MCF 10A (cell line): Measurements from ENCODE around the gene SSR2. TPM values are rescaled to one million over a fixed set of nuclear protein-coding genes. Genes with fewer than 3 reads are reported as not detected.

ENCODE experiments used
- BruUV-seq: library from RNA; stranded (reverse); fragments of 400-500 nt; replicated peaks from 2 replicates; lab custom pipeline; 2021; lab: Mats Ljungman, UMichigan
- CTCF ChIA-PET: fragments of 300-600 bp; sonication (Branson Sonifier 250); formaldehyde crosslinking; extraction: SDS; loops from one replicate; lab custom pipeline; 2021; ENCODE audit warnings: antibody characterized with exemption, inconsistent platforms; lab: Yijun Ruan, JAX
- POLR2A ChIA-PET: fragments of 300-600, 350-650 bp; sonication (Branson Sonifier 250); formaldehyde crosslinking; extraction: SDS; loops from one replicate; lab custom pipeline; 2020; ENCODE audit warnings: antibody characterized with exemption, inconsistent platforms; lab: Yijun Ruan, JAX
- DNase-seq: peaks from one replicate; pipeline ENCODE4 v3.0.0-alpha.2; 2018; ENCODE audit not compliant: unreplicated experiment
- H3K27ac Mint-ChIP-seq: one replicate; pipeline ENCODE4 v1.8.0; 2022; ENCODE audit warnings: mild to moderate bottlenecking, low read depth, mixed read lengths; ENCODE audit not compliant: unreplicated experiment
- H3K27me3 Mint-ChIP-seq: one replicate; pipeline ENCODE4 v1.8.0; 2022; ENCODE audit warnings: mixed read lengths; ENCODE audit not compliant: insufficient read depth, unreplicated experiment
- H3K36me3 Mint-ChIP-seq: one replicate; pipeline ENCODE4 v1.8.0; 2022; ENCODE audit warnings: mild to moderate bottlenecking, moderate library complexity, mixed read lengths; ENCODE audit not compliant: insufficient read depth, unreplicated experiment
- H3K4me1 Mint-ChIP-seq: one replicate; pipeline ENCODE4 v1.8.0; 2022; ENCODE audit warnings: mixed read lengths; ENCODE audit not compliant: insufficient read depth, unreplicated experiment
- H3K4me3 Mint-ChIP-seq: one replicate; pipeline ENCODE4 v1.8.0; 2022; ENCODE audit warnings: mild to moderate bottlenecking, moderate library complexity, mixed read lengths; ENCODE audit not compliant: unreplicated experiment
- H3K9me3 Mint-ChIP-seq: one replicate; pipeline ENCODE4 v1.8.0; 2022; ENCODE audit warnings: mixed read lengths; ENCODE audit not compliant: unreplicated experiment
- intact Hi-C: fragments of 100-400 bp; cut with micrococcal nuclease; formaldehyde crosslinking; loops from 2 replicates; pipeline ENCODE4 v1.14.1; 2022
- total RNA-seq: library from RNA; stranded (reverse); gene quantifications from 2 replicates; pipeline ENCODE4 v1.2.3, GENCODE V29; 2022
- TF ChIP-seq, protein P1 (sequence below): fragments of 200-600 bp; IDR thresholded peaks from one replicate; pipeline ENCODE4 v1.8.0; 2022; ENCODE audit warnings: antibody characterized with exemption, mild to moderate bottlenecking; ENCODE audit not compliant: unreplicated experiment

SSR2 gene
- total RNA-seq, 1 experiment from 2014 or later, result 477 TPM

GRCh38 chr1:155978325-155978972 lies 42.3 kb downstream of the SSR2 start, which contains the start of gene ARHGEF2:
TSS of gene ARHGEF2 (minus strand) at chr1:155978547. CDS start at chr1:155978427, 120 bp downstream.
- TF ChIP-seq, protein P1, sequence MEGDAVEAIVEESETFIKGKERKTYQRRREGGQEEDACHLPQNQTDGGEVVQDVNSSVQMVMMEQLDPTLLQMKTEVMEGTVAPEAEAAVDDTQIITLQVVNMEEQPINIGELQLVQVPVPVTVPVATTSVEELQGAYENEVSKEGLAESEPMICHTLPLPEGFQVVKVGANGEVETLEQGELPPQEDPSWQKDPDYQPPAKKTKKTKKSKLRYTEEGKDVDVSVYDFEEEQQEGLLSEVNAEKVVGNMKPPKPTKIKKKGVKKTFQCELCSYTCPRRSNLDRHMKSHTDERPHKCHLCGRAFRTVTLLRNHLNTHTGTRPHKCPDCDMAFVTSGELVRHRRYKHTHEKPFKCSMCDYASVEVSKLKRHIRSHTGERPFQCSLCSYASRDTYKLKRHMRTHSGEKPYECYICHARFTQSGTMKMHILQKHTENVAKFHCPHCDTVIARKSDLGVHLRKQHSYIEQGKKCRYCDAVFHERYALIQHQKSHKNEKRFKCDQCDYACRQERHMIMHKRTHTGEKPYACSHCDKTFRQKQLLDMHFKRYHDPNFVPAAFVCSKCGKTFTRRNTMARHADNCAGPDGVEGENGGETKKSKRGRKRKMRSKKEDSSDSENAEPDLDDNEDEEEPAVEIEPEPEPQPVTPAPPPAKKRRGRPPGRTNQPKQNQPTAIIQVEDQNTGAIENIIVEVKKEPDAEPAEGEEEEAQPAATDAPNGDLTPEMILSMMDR, result no peak
- intact Hi-C loops, result no loop called here
- ChIA-PET POLR2A (interaction anchor here (0.6 to 13.3 kb wide), 22 partner anchors 11 to 532 kb away, joined by 3 to 294 read pairs (median 4); partner anchors contain the start of genes KHDC4, LAMTOR2, PMF1 and RXFP4), CTCF (interaction anchor here (0.6 to 11.9 kb wide), 13 partner anchors 10 to 410 kb away, joined by 3 to 136 read pairs (median 4); partner anchors contain the start of genes KHDC4 and RXFP4)
- Mint-ChIP-seq H3K36me3 (peaks cover 19% of the 10 kb centered on the region), H3K4me1 (peaks cover 83% of the 10 kb centered on the region), H3K27ac (peak within 1 kb of the TSS; percentile 90), H3K9me3 (no peaks in the 10 kb centered on the region), H3K4me3 (peak within 1 kb of the TSS; percentile 81), H3K27me3 (no peaks in the 10 kb centered on the region)
- BruUV-seq, result no TSS peak
- peak; percentile 89 for DNase-seq

GRCh38 chr1:155977690-155978324 lies 42.9 kb downstream of the SSR2 start:
- BruUV-seq, result no TSS peak
- Mint-ChIP-seq H3K36me3 (peaks cover 21% of the 10 kb centered on the region), H3K27me3 (no peaks in the 10 kb centered on the region), H3K27ac (peak overlapping the region; percentile 90), H3K4me1 (peaks cover 83% of the 10 kb centered on the region), H3K9me3 (no peaks in the 10 kb centered on the region), H3K4me3 (peak overlapping the region; percentile 81)
- TF ChIP-seq, protein P1, result no peak
- ChIA-PET POLR2A (interaction anchor here (0.7 to 13.3 kb wide), 24 partner anchors 11 to 533 kb away, joined by 3 to 294 read pairs (median 4); partner anchors contain the start of genes GON4L, KHDC4, LAMTOR2 and PMF1), CTCF (interaction anchor here (0.6 to 11.9 kb wide), 13 partner anchors 9 to 410 kb away, joined by 3 to 136 read pairs (median 4); partner anchors contain the start of genes KHDC4 and RXFP4)
- intact Hi-C loops, result no loop called here
- peak; percentile 40 for DNase-seq

DNA sequence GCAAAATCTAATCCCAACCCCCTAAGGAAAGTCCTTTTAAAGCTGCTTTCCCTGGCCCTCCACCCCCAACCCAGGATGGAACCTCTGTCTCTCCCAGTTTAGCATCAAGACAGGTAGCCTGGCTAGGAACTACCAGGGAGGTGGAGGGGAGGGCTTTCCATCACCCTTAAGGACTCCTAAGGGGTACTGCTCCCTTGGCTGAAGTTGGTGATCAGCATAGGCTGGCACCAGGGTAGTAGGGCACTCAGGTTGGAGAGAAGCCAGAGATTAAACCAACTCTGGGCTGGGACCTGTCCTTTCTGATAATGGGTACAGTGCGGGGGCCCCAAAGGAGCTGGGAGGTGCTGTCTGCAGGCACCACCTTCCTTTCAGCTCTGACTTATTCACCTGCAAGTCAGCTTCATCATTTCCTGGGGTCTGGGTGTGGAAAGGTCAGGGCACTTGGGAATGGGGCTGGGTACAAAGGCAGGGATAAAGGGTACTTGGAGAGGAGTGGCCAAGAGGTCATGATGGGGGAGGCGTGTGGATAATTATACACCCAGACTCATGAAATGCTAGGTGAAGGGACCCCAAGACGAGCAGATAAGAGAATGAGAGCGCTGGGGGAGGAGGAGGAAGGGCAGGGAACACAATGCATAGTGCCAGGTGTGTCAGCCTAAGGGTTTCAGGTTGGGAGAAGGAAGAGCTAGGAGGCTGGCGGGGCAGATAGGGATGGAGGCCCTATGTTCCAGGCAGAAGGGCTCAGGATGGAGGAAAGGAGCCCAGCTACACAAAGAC lies 43.6 kb downstream of the SSR2 start:
- TF ChIP-seq, protein P1, result no peak
- H3K27ac Mint-ChIP-seq, result peak overlapping the region; percentile 90
- ChIA-PET POLR2A (interaction anchor here (0.7 to 13.3 kb wide), 22 partner anchors 12 to 376 kb away, joined by 3 to 294 read pairs (median 4); partner anchors contain the start of genes GON4L, KHDC4, PMF1 and RXFP4), CTCF (interaction anchor here (0.6 to 11.9 kb wide), 11 partner anchors 11 to 250 kb away, joined by 3 to 136 read pairs (median 6); partner anchors contain the start of genes KHDC4 and RXFP4)
- peaks cover 28% of the 10 kb centered on the region for H3K36me3 Mint-ChIP-seq
- DNase-seq, result peak; percentile 54
- no peaks in the 10 kb centered on the region for H3K27me3 Mint-ChIP-seq
- intact Hi-C loops, result no loop called here
- H3K9me3 Mint-ChIP-seq, result no peaks in the 10 kb centered on the region
- H3K4me1 Mint-ChIP-seq, result peaks cover 83% of the 10 kb centered on the region
- no TSS peak for BruUV-seq
- peak overlapping the region; percentile 81 for H3K4me3 Mint-ChIP-seq
